Hepatocyte (in vitro differentiated cells): ENCODE measurements around the gene SEL1L. TPM values are rescaled to one million over a fixed set of nuclear protein-coding genes. Genes with fewer than 3 reads are reported as not detected.

Source experiments
- DNase-seq: peaks from one replicate; pipeline ENCODE4 v3.0.0-alpha.2; 2016; ENCODE audit warnings: low spot score
- H2AFZ ChIP-seq: fragments of 200-600 bp; sonication (generic); 2 replicates; pipeline ENCODE4 v1.6.0; 2016; ENCODE audit warnings: antibody characterized with exemption, mild to moderate bottlenecking
- H3K27ac ChIP-seq: fragments of 200-600 bp; sonication (generic); 2 replicates; pipeline ENCODE4 v1.5.1; 2016; ENCODE audit warnings: mild to moderate bottlenecking
- H3K27me3 ChIP-seq: fragments of 200-600 bp; sonication (generic); 2 replicates; pipeline ENCODE4 v1.6.1; 2016
- H3K36me3 ChIP-seq: fragments of 200-600 bp; sonication (generic); replicated peaks from 2 replicates; pipeline ENCODE4 v1.5.1; 2016; ENCODE audit warnings: low read depth; ENCODE audit not compliant: insufficient read depth
- H3K4me1 ChIP-seq: fragments of 200-600 bp; sonication (generic); 2 replicates; pipeline ENCODE4 v1.5.1; 2016; ENCODE audit warnings: mild to moderate bottlenecking, moderate library complexity; ENCODE audit not compliant: insufficient read depth
- H3K4me2 ChIP-seq: fragments of 200-600 bp; sonication (generic); 2 replicates; pipeline ENCODE4 v1.6.0; 2016
- H3K4me3 ChIP-seq: fragments of 200-600 bp; sonication (generic); 2 replicates; pipeline ENCODE4 v1.5.1; 2016; ENCODE audit warnings: mild to moderate bottlenecking
- H3K79me2 ChIP-seq: fragments of 200-600 bp; sonication (generic); 2 replicates; pipeline ENCODE4 v1.6.0; 2017; ENCODE audit warnings: mild to moderate bottlenecking
- H3K9me2 ChIP-seq: fragments of 200-600 bp; sonication (generic); replicated peaks from 2 replicates; pipeline ENCODE4 v1.6.0; 2017; ENCODE audit warnings: mild to moderate bottlenecking; ENCODE audit not compliant: insufficient read depth
- H3K9me3 ChIP-seq: fragments of 200-600 bp; sonication (generic); 2 replicates; pipeline ENCODE4 v1.5.1; 2016; ENCODE audit warnings: low read depth, mild to moderate bottlenecking
- H4K20me1 ChIP-seq: fragments of 200-600 bp; sonication (generic); 2 replicates; pipeline ENCODE4 v1.6.0; 2016; ENCODE audit warnings: mild to moderate bottlenecking; ENCODE audit not compliant: insufficient read depth, poor library complexity, severe bottlenecking
- EZH2 ChIP-seq: fragments of 200-600 bp; sonication (generic); IDR thresholded peaks from 2 replicates; pipeline ENCODE4 v1.6.1; 2016; ENCODE audit warnings: antibody characterized with exemption, mild to moderate bottlenecking, borderline replicate concordance
- EZH2phosphoT487 ChIP-seq: fragments of 200-600 bp; sonication (generic); IDR thresholded peaks from one replicate; pipeline ENCODE4 v1.6.1; 2018; ENCODE audit warnings: antibody characterized with exemption, mild to moderate bottlenecking, low read depth, moderate library complexity; ENCODE audit not compliant: unreplicated experiment, severe bottlenecking
- WGBS: methylation state at CpG from one replicate; pipeline ENCODE4 v1.1.6; 2016; ENCODE audit warnings: low lambda C conversion rate; ENCODE audit errors: missing lambda C conversion rate; 5-methylcytosine and 5-hydroxymethylcytosine counted together
- polyA plus RNA-seq: library from polyadenylated mRNA; unstranded; fragments of >200 nt; fragmentation: Nextera tagmentation; extraction: Ambion mirVana; gene quantifications from 2 replicates; pipeline ENCODE4 v1.2.1, GENCODE V29; 2016
- total RNA-seq: library from RNA; depleted of rRNA; stranded (reverse); fragments of >200 nt; gene quantifications from 2 replicates; pipeline ENCODE4 v1.2.3, GENCODE V29; 2014
- TF ChIP-seq, protein P1 (sequence below): fragments of 200-600 bp; sonication (generic); IDR thresholded peaks from 2 replicates; pipeline ENCODE4 v1.5.1; 2016; ENCODE audit warnings: antibody characterized with exemption, mild to moderate bottlenecking; ENCODE audit not compliant: poor library complexity

SEL1L gene
- total and polyA plus RNA-seq, 2 experiments from 2014 or later, result 53.0 to 89.4 TPM

DNA sequence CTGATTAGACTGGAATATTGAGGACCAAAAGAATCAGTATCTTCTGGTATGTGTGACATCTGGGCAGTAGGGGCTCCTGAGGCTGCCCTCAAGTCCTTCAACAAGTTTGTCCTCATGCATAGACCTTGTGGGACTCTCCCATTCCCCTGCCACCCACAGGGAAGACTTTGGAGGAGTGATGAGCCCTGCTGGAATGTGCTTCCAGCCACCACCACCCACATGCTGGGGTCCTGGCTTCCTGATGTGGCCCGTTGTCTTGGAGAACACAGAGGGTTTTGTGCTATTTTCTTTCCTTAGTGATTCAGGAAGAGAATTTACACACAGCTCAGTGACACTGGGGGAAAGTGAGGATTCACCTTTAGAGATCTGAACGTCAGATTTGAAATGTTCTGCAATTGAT is 29.2 kb upstream of the SEL1L start:
- 77% methylated on average over 2 of the region's 2 CpGs for WGBS
- H3K9me3 ChIP-seq, result no peaks in the 10 kb centered on the region
- no peak overlapping the region for H2AFZ ChIP-seq
- no peaks in the 10 kb centered on the region for H3K79me2 ChIP-seq
- H3K27me3 ChIP-seq, result no peaks in the 10 kb centered on the region
- no peak for DNase-seq
- no peak for TF ChIP-seq EZH2phosphoT487
- TF ChIP-seq, protein P1, sequence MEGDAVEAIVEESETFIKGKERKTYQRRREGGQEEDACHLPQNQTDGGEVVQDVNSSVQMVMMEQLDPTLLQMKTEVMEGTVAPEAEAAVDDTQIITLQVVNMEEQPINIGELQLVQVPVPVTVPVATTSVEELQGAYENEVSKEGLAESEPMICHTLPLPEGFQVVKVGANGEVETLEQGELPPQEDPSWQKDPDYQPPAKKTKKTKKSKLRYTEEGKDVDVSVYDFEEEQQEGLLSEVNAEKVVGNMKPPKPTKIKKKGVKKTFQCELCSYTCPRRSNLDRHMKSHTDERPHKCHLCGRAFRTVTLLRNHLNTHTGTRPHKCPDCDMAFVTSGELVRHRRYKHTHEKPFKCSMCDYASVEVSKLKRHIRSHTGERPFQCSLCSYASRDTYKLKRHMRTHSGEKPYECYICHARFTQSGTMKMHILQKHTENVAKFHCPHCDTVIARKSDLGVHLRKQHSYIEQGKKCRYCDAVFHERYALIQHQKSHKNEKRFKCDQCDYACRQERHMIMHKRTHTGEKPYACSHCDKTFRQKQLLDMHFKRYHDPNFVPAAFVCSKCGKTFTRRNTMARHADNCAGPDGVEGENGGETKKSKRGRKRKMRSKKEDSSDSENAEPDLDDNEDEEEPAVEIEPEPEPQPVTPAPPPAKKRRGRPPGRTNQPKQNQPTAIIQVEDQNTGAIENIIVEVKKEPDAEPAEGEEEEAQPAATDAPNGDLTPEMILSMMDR, result no peak
- no peak for TF ChIP-seq EZH2
- no peak overlapping the region for H3K4me2 ChIP-seq
- H4K20me1 ChIP-seq, result no peaks in the 10 kb centered on the region
- no peaks in the 10 kb centered on the region for H3K9me2 ChIP-seq
- H3K36me3 ChIP-seq, result no peaks in the 10 kb centered on the region
- H3K4me1 ChIP-seq, result no peaks in the 10 kb centered on the region
- H3K4me3 ChIP-seq, result no peak overlapping the region
- H3K27ac ChIP-seq, result no peak overlapping the region

DNA sequence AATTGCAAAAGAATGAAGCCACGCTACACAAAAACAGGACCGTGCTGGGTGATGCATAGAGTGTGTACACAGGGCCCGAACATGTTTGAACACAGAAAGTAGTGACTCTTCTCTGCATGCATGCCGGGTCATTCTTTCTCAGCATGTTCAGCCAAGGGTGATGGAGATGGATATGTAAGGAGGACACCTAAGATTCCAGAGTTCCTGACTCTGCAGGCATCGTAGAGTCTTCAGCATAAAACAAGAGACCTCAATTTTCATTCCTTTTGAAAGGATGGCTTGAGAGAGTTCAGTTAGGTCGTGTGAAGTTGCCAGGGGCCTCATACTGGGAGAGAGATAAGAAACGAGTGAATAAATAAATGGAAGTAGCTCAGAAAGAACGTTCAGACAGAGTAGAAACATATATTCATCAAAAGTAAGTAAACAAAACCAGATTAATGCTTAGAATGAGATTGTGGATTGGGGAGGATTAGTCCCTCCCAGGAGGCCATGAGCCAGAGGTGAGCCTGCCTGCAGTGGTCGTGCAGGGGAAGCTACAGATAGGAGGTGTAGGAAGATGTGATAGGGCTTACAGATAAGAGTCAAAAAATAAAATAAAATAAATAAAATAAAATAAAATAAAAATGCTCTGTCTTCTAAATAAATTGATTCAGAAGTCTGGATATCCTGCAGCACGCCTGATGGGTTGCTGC is 27.6 kb upstream of the SEL1L start:
- H2AFZ ChIP-seq, result no peak overlapping the region
- DNase-seq, result no peak
- TF ChIP-seq, protein P1, result no peak
- TF ChIP-seq EZH2 (no peak), EZH2phosphoT487 (no peak)
- no peaks in the 10 kb centered on the region for H3K27me3 ChIP-seq
- H3K36me3 ChIP-seq, result no peaks in the 10 kb centered on the region
- no peaks in the 10 kb centered on the region for H3K79me2 ChIP-seq
- no peaks in the 10 kb centered on the region for H3K4me1 ChIP-seq
- H3K9me2 ChIP-seq, result no peaks in the 10 kb centered on the region
- H3K9me3 ChIP-seq, result no peaks in the 10 kb centered on the region
- H3K27ac ChIP-seq, result no peak overlapping the region
- no peak overlapping the region for H3K4me3 ChIP-seq
- H4K20me1 ChIP-seq, result no peaks in the 10 kb centered on the region
- no peak overlapping the region for H3K4me2 ChIP-seq
- WGBS, result 51% methylated on average over 10 of the region's 10 CpGs

DNA sequence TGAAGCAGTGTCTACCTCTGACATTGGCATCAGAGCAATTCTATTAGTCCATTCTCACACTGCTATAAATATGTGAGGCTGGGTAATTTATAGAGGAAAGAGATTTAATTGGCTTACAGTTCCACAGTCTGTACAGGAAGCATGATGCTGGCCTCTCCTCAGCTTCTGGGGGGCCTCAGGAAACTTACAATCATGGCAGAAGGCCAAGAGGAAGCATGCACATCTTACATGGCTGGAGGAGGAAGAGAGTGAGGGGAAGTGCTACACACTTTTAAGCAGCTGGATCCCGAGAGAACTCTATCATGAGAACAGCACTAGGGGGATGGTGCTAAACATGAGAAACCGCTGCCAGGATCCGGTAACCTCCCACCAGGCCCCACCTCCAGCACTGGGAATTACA is 25.7 kb upstream of the SEL1L start:
- TF ChIP-seq, protein P1, result no peak
- TF ChIP-seq EZH2phosphoT487 (no peak), EZH2 (no peak)
- no peak overlapping the region for H3K27ac ChIP-seq
- H3K9me2 ChIP-seq, result no peaks in the 10 kb centered on the region
- no peak for DNase-seq
- no peak overlapping the region for H3K4me3 ChIP-seq
- no peaks in the 10 kb centered on the region for H3K4me1 ChIP-seq
- H3K36me3 ChIP-seq, result no peaks in the 10 kb centered on the region
- H2AFZ ChIP-seq, result no peak overlapping the region
- no peak overlapping the region for H3K4me2 ChIP-seq
- H4K20me1 ChIP-seq, result no peaks in the 10 kb centered on the region
- 89% methylated on average over 3 of the region's 3 CpGs for WGBS
- H3K79me2 ChIP-seq, result no peaks in the 10 kb centered on the region
- H3K9me3 ChIP-seq, result no peaks in the 10 kb centered on the region
- no peaks in the 10 kb centered on the region for H3K27me3 ChIP-seq
